Calu3 (cell line): ENCODE measurements around the gene GOLGA7B. TPM values are rescaled to one million over a fixed set of nuclear protein-coding genes. Genes with fewer than 3 reads are reported as not detected.

ENCODE experiments used
- Bru-seq: library from RNA; stranded (reverse); fragments of 400-500 nt; gene quantifications from one replicate; lab custom pipeline; 2021; lab: Mats Ljungman, UMichigan
- BruChase-seq, 2 experiments: library from RNA; stranded (reverse); fragments of 400-500 nt; gene quantifications; one replicate each; lab custom pipeline; 2021; lab: Mats Ljungman, UMichigan
- BruUV-seq: library from RNA; stranded (reverse); fragments of 400-500 nt; replicated peaks from 2 replicates; lab custom pipeline; 2021; lab: Mats Ljungman, UMichigan
- CTCF ChIA-PET: fragments of 300-600 bp; sonication (Branson Sonifier 250); formaldehyde crosslinking; loops from one replicate; lab custom pipeline; 2022; ENCODE audit warnings: antibody characterized with exemption; lab: Charles Lee
- DNase-seq: peaks from one replicate; pipeline ENCODE4 v3.0.0; 2022
- H3K27ac Mint-ChIP-seq: one replicate; pipeline ENCODE4 v1.8.0; 2022; ENCODE audit warnings: mixed read lengths; ENCODE audit not compliant: unreplicated experiment
- H3K27me3 Mint-ChIP-seq: one replicate; pipeline ENCODE4 v1.8.0; 2022; ENCODE audit warnings: mixed read lengths; ENCODE audit not compliant: unreplicated experiment
- H3K36me3 Mint-ChIP-seq: one replicate; pipeline ENCODE4 v1.8.0; 2022; ENCODE audit warnings: mild to moderate bottlenecking, moderate library complexity, mixed read lengths; ENCODE audit not compliant: insufficient read depth, unreplicated experiment
- H3K4me1 Mint-ChIP-seq: one replicate; pipeline ENCODE4 v1.8.0; 2022; ENCODE audit warnings: mild to moderate bottlenecking, low read depth, mixed read lengths; ENCODE audit not compliant: unreplicated experiment
- H3K4me3 Mint-ChIP-seq: one replicate; pipeline ENCODE4 v1.8.0; 2022; ENCODE audit warnings: mild to moderate bottlenecking, low read depth, moderate library complexity, mixed read lengths; ENCODE audit not compliant: unreplicated experiment
- H3K9me3 Mint-ChIP-seq: one replicate; pipeline ENCODE4 v1.8.0; 2022; ENCODE audit warnings: low read depth, mixed read lengths; ENCODE audit not compliant: unreplicated experiment
- CTCF ChIP-seq: fragments of 200-600 bp; IDR thresholded peaks from one replicate; pipeline ENCODE4 v1.8.0; 2022; ENCODE audit warnings: antibody characterized with exemption; ENCODE audit not compliant: unreplicated experiment
- intact Hi-C: fragments of 100-400 bp; cut with micrococcal nuclease; formaldehyde crosslinking; loops from one replicate; pipeline ENCODE4 v1.10.0; 2022; ENCODE audit not compliant: unreplicated experiment
- long read RNA-seq: library from polyadenylated mRNA; stranded (forward); transcript quantifications from one replicate; pipeline ENCODE4 v2.0.0, GENCODE V29; 2022
- total RNA-seq: library from RNA; stranded (reverse); gene quantifications from 2 replicates; pipeline ENCODE4 v1.2.3, GENCODE V29; 2022

The GOLGA7B gene
- 1.0 and 1.4 TPM in 2 replicates for total RNA-seq
- percentile 37 among the genes with signal in this experiment for Bru-seq, nascent RNA
- percentile 41 among the genes with signal in this experiment for BruChase-seq, experiment 1, labeled RNA remaining after a 6-hour chase
- percentile 41 among the genes with signal in this experiment for BruChase-seq, experiment 2, labeled RNA remaining after a 2-hour chase
- long read RNA-seq, partial matches to known transcripts: 0 of 2 reads
- long read RNA-seq, other reads (novel, unspliced or antisense): 2 of 2 reads

GRCh38 chr10:97849687-97850402, at the start of gene GOLGA7B:
TSS of gene GOLGA7B (plus strand) at chr10:97849843. CDS start at chr10:97850304, 461 bp downstream.
- Mint-ChIP-seq H3K27me3 (no peaks in the 10 kb centered on the region), H3K27ac (peak within 1 kb of the TSS; percentile 63), H3K36me3 (peaks cover 15% of the 10 kb centered on the region), H3K4me1 (peaks cover 9% of the 10 kb centered on the region), H3K9me3 (no peaks in the 10 kb centered on the region), H3K4me3 (peak within 1 kb of the TSS; percentile 79)
- no peak for TF ChIP-seq CTCF
- peak; percentile 59 for DNase-seq
- BruUV-seq: no TSS peak
- CTCF ChIA-PET: interaction anchor here (0.7 to 1.2 kb wide), 2 partner anchors 12 to 1481 kb away, joined by 3 to 4 read pairs; no protein-coding TSS in a partner anchor
- intact Hi-C loops: no loop called here

- H3K27ac Mint-ChIP-seq: no peak overlapping the region
- intact Hi-C loops: no loop called here
- no peak for TF ChIP-seq CTCF
- BruUV-seq: no TSS peak
- no peak overlapping the region for H3K4me3 Mint-ChIP-seq
- H3K9me3 Mint-ChIP-seq: no peaks in the 10 kb centered on the region
- CTCF ChIA-PET: interaction anchor here (0.6 kb wide), 1 partner anchor 17 kb away, joined by 3 read pairs; no protein-coding TSS in a partner anchor
- no peak for DNase-seq
- H3K27me3 Mint-ChIP-seq: peaks cover 69% of the 10 kb centered on the region
- H3K36me3 Mint-ChIP-seq: no peaks in the 10 kb centered on the region
- peaks cover 7% of the 10 kb centered on the region for H3K4me1 Mint-ChIP-seq
These were observed 49.2 kb upstream of the GOLGA7B start for GRCh38 chr10:97800474-97800873.

- intact Hi-C loops: no loop called here
- Mint-ChIP-seq H3K36me3 (no peaks in the 10 kb centered on the region), H3K4me3 (no peak overlapping the region), H3K27ac (no peak overlapping the region), H3K27me3 (peaks cover 62% of the 10 kb centered on the region), H3K4me1 (peaks cover 7% of the 10 kb centered on the region), H3K9me3 (no peaks in the 10 kb centered on the region)
- TF ChIP-seq CTCF: no peak
- CTCF ChIA-PET: interaction anchor here (0.6 kb wide), 1 partner anchor 13 kb away, joined by 3 read pairs; no protein-coding TSS in a partner anchor
- no TSS peak for BruUV-seq
- DNase-seq: no peak
These were observed 48.2 kb upstream of the GOLGA7B start for GRCh38 chr10:97801422-97801821.

GRCh38 chr10:97805096-97805884, 44.4 kb upstream of the GOLGA7B start:
- no TSS peak for BruUV-seq
- H3K4me1 Mint-ChIP-seq: peaks cover 7% of the 10 kb centered on the region
- intact Hi-C loops: no loop called here
- H3K9me3 Mint-ChIP-seq: no peaks in the 10 kb centered on the region
- no peak for TF ChIP-seq CTCF
- CTCF ChIA-PET: no interaction called here
- no peak for DNase-seq
- H3K27ac Mint-ChIP-seq: no peak overlapping the region
- H3K4me3 Mint-ChIP-seq: no peak overlapping the region
- H3K36me3 Mint-ChIP-seq: no peaks in the 10 kb centered on the region
- peaks cover 28% of the 10 kb centered on the region for H3K27me3 Mint-ChIP-seq
